ENCODE measurements around the gene ERC2.

Gene ERC2

DNA sequence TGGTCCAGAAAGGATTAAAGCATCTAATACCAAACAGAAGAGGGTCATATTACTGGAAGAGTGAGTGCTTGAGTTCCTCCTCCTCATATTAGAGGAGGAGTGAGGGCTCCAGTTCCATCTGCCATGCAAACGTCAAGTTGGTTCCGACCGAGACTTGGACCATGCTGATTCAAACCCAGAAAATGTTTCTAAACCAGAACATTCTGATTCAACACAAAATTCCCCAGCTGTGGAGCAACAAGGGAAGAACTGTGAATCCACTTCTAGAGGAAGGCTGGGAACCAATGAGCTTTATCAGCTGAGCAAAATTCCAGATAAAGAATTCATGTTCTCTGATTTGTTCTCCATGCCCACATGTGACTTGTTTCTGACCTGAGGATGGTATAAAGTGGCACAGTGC, 845.5 kb downstream of the ERC2 start:
- Histone ChIP-seq H2AFZ (ENCODE audit: low read length) (no peak overlapping the region), H3K9me3 (ENCODE audit: insufficient read depth, low read depth, low read length) (no peaks in the 10 kb centered on the region), H3K4me3 (ENCODE audit: low read length, poor library complexity, severe bottlenecking) (no peak overlapping the region), H3K9me2 (replicated peaks; ENCODE audit: low read depth, low read length) (no peaks in the 10 kb centered on the region), H3K79me2 (ENCODE audit: insufficient read depth, low read length) (no peaks in the 10 kb centered on the region), H3K27me3 (ENCODE audit: insufficient read depth, low read length, poor library complexity, severe bottlenecking) (no peaks in the 10 kb centered on the region), H4K20me1 (ENCODE audit: insufficient read depth, low read length, poor library complexity, severe bottlenecking) (no peaks in the 10 kb centered on the region), H3F3A (ENCODE audit: low read depth) (no peaks in the 10 kb centered on the region), H3K4me1 (ENCODE audit: insufficient read depth, low read length, poor library complexity, severe bottlenecking) (peaks cover 41% of the 10 kb centered on the region), H3K9ac (ENCODE audit: low read depth, low read length, poor library complexity, severe bottlenecking) (no peak overlapping the region), H3K4me2 (ENCODE audit: low read depth, low read length, poor library complexity, severe bottlenecking) (no peak overlapping the region), H3K36me3 (ENCODE audit: insufficient read depth, low read length) (no peaks in the 10 kb centered on the region)
- no peak for TF ChIP-seq EZH2phosphoT487 (IDR thresholded peaks at IDR 0.05; ENCODE audit: borderline replicate concordance)

- no peak for TF ChIP-seq EZH2phosphoT487 (IDR thresholded peaks at IDR 0.05; ENCODE audit: borderline replicate concordance)
- no peak for TF ChIP-seq CTCF (conservative IDR thresholded peaks at IDR 0.05; ENCODE audit: low read length)
These were observed 846.2 kb downstream of the ERC2 start for GRCh38 chr3:55622116-55622515.

DNA sequence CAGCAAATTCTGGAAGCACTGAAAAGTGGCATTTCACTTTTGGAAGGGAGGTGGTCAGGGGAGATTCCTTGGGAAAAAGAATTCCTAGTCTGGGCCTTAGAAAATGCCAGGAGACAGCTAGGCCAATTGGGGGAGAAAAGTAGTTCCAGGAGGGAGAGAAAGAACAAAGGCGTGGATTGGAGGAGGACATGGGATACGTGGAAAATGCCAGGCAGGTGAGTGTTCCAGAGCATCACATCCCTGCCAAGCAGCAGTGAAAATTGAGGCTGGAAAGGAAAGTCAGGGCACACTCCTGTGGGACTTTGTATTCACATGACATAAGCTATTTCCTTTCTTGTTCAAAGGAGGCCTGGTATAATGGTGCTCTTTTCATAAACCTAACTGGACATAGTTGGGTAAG, 846.6 kb downstream of the ERC2 start:
- Histone ChIP-seq H3K9me3 (ENCODE audit: insufficient read depth, low read depth, low read length) (no peaks in the 10 kb centered on the region), H2AFZ (ENCODE audit: low read length) (no peak overlapping the region), H3K9ac (ENCODE audit: low read depth, low read length, poor library complexity, severe bottlenecking) (no peak overlapping the region), H3K4me1 (ENCODE audit: insufficient read depth, low read length, poor library complexity, severe bottlenecking) (peaks cover 41% of the 10 kb centered on the region), H4K20me1 (ENCODE audit: insufficient read depth, low read length, poor library complexity, severe bottlenecking) (no peaks in the 10 kb centered on the region), H3K27me3 (ENCODE audit: insufficient read depth, low read length, poor library complexity, severe bottlenecking) (no peaks in the 10 kb centered on the region), H3K36me3 (ENCODE audit: insufficient read depth, low read length) (no peaks in the 10 kb centered on the region), H3K4me3 (ENCODE audit: low read length, poor library complexity, severe bottlenecking) (no peak overlapping the region), H3K79me2 (ENCODE audit: insufficient read depth, low read length) (no peaks in the 10 kb centered on the region), H3K4me2 (ENCODE audit: low read depth, low read length, poor library complexity, severe bottlenecking) (peak overlapping the region; percentile 54), H3F3A (ENCODE audit: low read depth) (no peaks in the 10 kb centered on the region), H3K9me2 (replicated peaks; ENCODE audit: low read depth, low read length) (no peaks in the 10 kb centered on the region)
- no peak for TF ChIP-seq CTCF (conservative IDR thresholded peaks at IDR 0.05; ENCODE audit: low read length)
- no peak for TF ChIP-seq EZH2phosphoT487 (IDR thresholded peaks at IDR 0.05; ENCODE audit: borderline replicate concordance)

More at GRCh38 chr3:55622116-55622515, 846.2 kb downstream of the ERC2 start:
- Histone ChIP-seq H3K4me3 (ENCODE audit: low read length, poor library complexity, severe bottlenecking) (no peak overlapping the region), H3K9me2 (replicated peaks; ENCODE audit: low read depth, low read length) (no peaks in the 10 kb centered on the region), H3F3A (ENCODE audit: low read depth) (no peaks in the 10 kb centered on the region), H4K20me1 (ENCODE audit: insufficient read depth, low read length, poor library complexity, severe bottlenecking) (no peaks in the 10 kb centered on the region), H2AFZ (ENCODE audit: low read length) (no peak overlapping the region), H3K9me3 (ENCODE audit: insufficient read depth, low read depth, low read length) (no peaks in the 10 kb centered on the region), H3K4me2 (ENCODE audit: low read depth, low read length, poor library complexity, severe bottlenecking) (no peak overlapping the region), H3K27me3 (ENCODE audit: insufficient read depth, low read length, poor library complexity, severe bottlenecking) (no peaks in the 10 kb centered on the region), H3K36me3 (ENCODE audit: insufficient read depth, low read length) (no peaks in the 10 kb centered on the region), H3K79me2 (ENCODE audit: insufficient read depth, low read length) (no peaks in the 10 kb centered on the region), H3K4me1 (ENCODE audit: insufficient read depth, low read length, poor library complexity, severe bottlenecking) (peaks cover 41% of the 10 kb centered on the region), H3K9ac (ENCODE audit: low read depth, low read length, poor library complexity, severe bottlenecking) (no peak overlapping the region)

- Histone ChIP-seq H3K4me1 (ENCODE audit: insufficient read depth, low read length, poor library complexity, severe bottlenecking) (peaks cover 37% of the 10 kb centered on the region), H3K36me3 (ENCODE audit: insufficient read depth, low read length) (no peaks in the 10 kb centered on the region), H3K4me3 (ENCODE audit: low read length, poor library complexity, severe bottlenecking) (peak overlapping the region; percentile 24), H3K9me3 (ENCODE audit: insufficient read depth, low read depth, low read length) (no peaks in the 10 kb centered on the region), H2AFZ (ENCODE audit: low read length) (no peak overlapping the region), H3K4me2 (ENCODE audit: low read depth, low read length, poor library complexity, severe bottlenecking) (peak overlapping the region; percentile 54), H3K27me3 (ENCODE audit: insufficient read depth, low read length, poor library complexity, severe bottlenecking) (no peaks in the 10 kb centered on the region), H3K9me2 (replicated peaks; ENCODE audit: low read depth, low read length) (no peaks in the 10 kb centered on the region), H3K79me2 (ENCODE audit: insufficient read depth, low read length) (no peaks in the 10 kb centered on the region), H3K9ac (ENCODE audit: low read depth, low read length, poor library complexity, severe bottlenecking) (no peak overlapping the region), H4K20me1 (ENCODE audit: insufficient read depth, low read length, poor library complexity, severe bottlenecking) (no peaks in the 10 kb centered on the region), H3F3A (ENCODE audit: low read depth) (no peaks in the 10 kb centered on the region)
- TF ChIP-seq CTCF (conservative IDR thresholded peaks at IDR 0.05; ENCODE audit: low read length) = no peak
- no peak for TF ChIP-seq EZH2phosphoT487 (IDR thresholded peaks at IDR 0.05; ENCODE audit: borderline replicate concordance)
These were observed 847.2 kb downstream of the ERC2 start for GRCh38 chr3:55621026-55621422.
